Measurements from ENCODE around the gene RNASE7. TPM values are rescaled to one million over a fixed set of nuclear protein-coding genes. Genes with fewer than 3 reads are reported as not detected.

Gene RNASE7
- polyA plus RNA-seq, 1 of the 3 experiments (the other 2 are of a cell fraction), result not detected

GRCh38 chr14:21034707-21035106 lies 7.5 kb upstream of the RNASE7 start, which contains the start of gene RNASE13:
RNASE13 (minus strand) TSS chr14:21034807; CDS start chr14:21034288, 519 bp downstream.
- ChIA-PET CTCF (interaction anchor here (1.3 to 7.5 kb wide), 3 partner anchors 10 to 58 kb away, joined by 3 to 73 read pairs (median 12); no protein-coding TSS in a partner anchor), POLR2A (no interaction called here)
- H4K20me1 ChIP-seq (ENCODE audit: insufficient read depth), result no peaks in the 10 kb centered on the region
- no peak within 1 kb of the TSS for H3K9ac ChIP-seq
- no peak within 1 kb of the TSS for H3K4me2 ChIP-seq
- H3K36me3 ChIP-seq (replicated peaks in 1 of 2; ENCODE audit: control insufficient read depth in 1 of 2, insufficient read depth in 2 of 2, low read length in 1 of 2), result no peaks in the 10 kb centered on the region
- H3K27me3 ChIP-seq (ENCODE audit: insufficient read depth), result peaks cover 39% of the 10 kb centered on the region; the same call in 1 of the 2 replicates
- H3K9me2 ChIP-seq, result no peaks in the 10 kb centered on the region
- H3K79me2 ChIP-seq (ENCODE audit: insufficient read depth), result no peaks in the 10 kb centered on the region
- H3K27ac ChIP-seq (ENCODE audit: low read depth in 2 of 2, low read length in 1 of 2), result no peak within 1 kb of the TSS
- DNase-seq, result no peak
- no peaks in the 10 kb centered on the region for H3F3A ChIP-seq (replicated peaks; ENCODE audit: insufficient read depth)
- WGBS (ENCODE audit: low lambda C conversion rate), result 8% methylated on average over 5 of the region's 5 CpGs
- no peak for TF ChIP-seq EP300 (IDR thresholded peaks at IDR 0.05; ENCODE audit: borderline replicate concordance in 1 of 2, low read depth in 1 of 2, low read length in 1 of 2)
- TF ChIP-seq RXRA (IDR thresholded peaks at IDR 0.05; ENCODE audit: borderline replicate concordance, low read depth), result no peak
- no peak for TF ChIP-seq IRF3 (IDR thresholded peaks at IDR 0.05; ENCODE audit: low read depth, low read length)
- no peak for TF ChIP-seq GABPA (IDR thresholded peaks at IDR 0.05; ENCODE audit: low read depth)
- no peak for TF ChIP-seq YY1 (IDR thresholded peaks at IDR 0.05; ENCODE audit: low read depth)
- TF ChIP-seq TAF1 (IDR thresholded peaks at IDR 0.05; ENCODE audit: borderline replicate concordance, low read depth, low read length), result no peak
- TF ChIP-seq USF2 (IDR thresholded peaks at IDR 0.05; ENCODE audit: borderline replicate concordance, low read depth, low read length), result no peak
- TF ChIP-seq MEF2A (IDR thresholded peaks at IDR 0.05; ENCODE audit: borderline replicate concordance, low read depth), result no peak
- TF ChIP-seq MAX (IDR thresholded peaks at IDR 0.05; ENCODE audit: low read depth), result no peak
- TF ChIP-seq NRF1 (IDR thresholded peaks at IDR 0.05; ENCODE audit: low read depth, low read length), result no peak
- no peak for TF ChIP-seq PBX3 (IDR thresholded peaks at IDR 0.05)
- TF ChIP-seq USF1 (IDR thresholded peaks at IDR 0.05; ENCODE audit: borderline replicate concordance, low read depth), result no peak
- H3K4me1 ChIP-seq (ENCODE audit: control insufficient read depth in 1 of 2, insufficient read depth in 2 of 2, low read depth in 1 of 2, low read length in 1 of 2), result no peaks in the 10 kb centered on the region
- H3K4me3 ChIP-seq (ENCODE audit: low read depth in 2 of 2, low read length in 1 of 2), result no peak within 1 kb of the TSS
- no peak within 1 kb of the TSS for H2AFZ ChIP-seq (ENCODE audit: low read depth)
- no peaks in the 10 kb centered on the region for H3K9me3 ChIP-seq

GRCh38 chr14:21036751-21037150 lies 5.4 kb upstream of the RNASE7 start:
- CTCF ChIA-PET, result interaction anchor here (0.8 to 7.5 kb wide), 4 partner anchors 22 to 62 kb away, joined by 3 to 73 read pairs (median 8); partner anchors contain the start of gene ZNF219
- H3K27me3 ChIP-seq (ENCODE audit: insufficient read depth), result peaks cover 20% of the 10 kb centered on the region; the same call in 1 of the 2 replicates
- H3K4me1 ChIP-seq (ENCODE audit: control insufficient read depth in 1 of 2, insufficient read depth in 2 of 2, low read depth in 1 of 2, low read length in 1 of 2), result peaks cover 0 to 7% of the 10 kb centered on the region in 2 experiments; a peak in 2 of 4 replicates
- H2AFZ ChIP-seq (ENCODE audit: low read depth), result no peak overlapping the region
- H3K36me3 ChIP-seq (replicated peaks in 1 of 2; ENCODE audit: control insufficient read depth in 1 of 2, insufficient read depth in 2 of 2, low read length in 1 of 2), result no peaks in the 10 kb centered on the region
- no peak for DNase-seq
- H3K9me3 ChIP-seq, result no peaks in the 10 kb centered on the region
- 71% methylated on average over 5 of the region's 7 CpGs for WGBS (ENCODE audit: low lambda C conversion rate)
- no peaks in the 10 kb centered on the region for H4K20me1 ChIP-seq (ENCODE audit: insufficient read depth)
- H3K9ac ChIP-seq, result no peak overlapping the region
- H3K4me2 ChIP-seq, result no peak overlapping the region
- H3K27ac ChIP-seq (ENCODE audit: low read depth in 2 of 2, low read length in 1 of 2), result no peak overlapping the region
- no peaks in the 10 kb centered on the region for H3F3A ChIP-seq (replicated peaks; ENCODE audit: insufficient read depth)
- POLR2A ChIA-PET, result interaction anchor here (1.0 kb wide), 1 partner anchor 19 kb away, joined by 3 read pairs; no protein-coding TSS in a partner anchor
- H3K9me2 ChIP-seq, result no peaks in the 10 kb centered on the region
- no peaks in the 10 kb centered on the region for H3K79me2 ChIP-seq (ENCODE audit: insufficient read depth)
- no peak overlapping the region for H3K4me3 ChIP-seq (ENCODE audit: low read depth in 2 of 2, low read length in 1 of 2)
- TF ChIP-seq TCF12 (IDR thresholded peaks at IDR 0.05), result no peak
- no peak for TF ChIP-seq NRF1 (IDR thresholded peaks at IDR 0.05; ENCODE audit: low read depth, low read length)
- TF ChIP-seq MAX (IDR thresholded peaks at IDR 0.05; ENCODE audit: low read depth), result no peak
- TF ChIP-seq MXI1 (IDR thresholded peaks at IDR 0.05; ENCODE audit: low read depth, low read length), result no peak
- no peak for TF ChIP-seq CHD2 (IDR thresholded peaks at IDR 0.05; ENCODE audit: low read length, partially characterized antibody)
- no peak for TF ChIP-seq RFX5 (IDR thresholded peaks at IDR 0.05; ENCODE audit: low read length)
- no peak for TF ChIP-seq USF1 (IDR thresholded peaks at IDR 0.05; ENCODE audit: borderline replicate concordance, low read depth)
- TF ChIP-seq GABPA (IDR thresholded peaks at IDR 0.05; ENCODE audit: low read depth), result no peak
- no peak for TF ChIP-seq REST (IDR thresholded peaks at IDR 0.05; ENCODE audit: low read depth, low read length)
